Iris pigment epithelial cell (primary cell): ENCODE data around the gene PAWR.

ENCODE experiments used
- DNase-seq: peaks from one replicate; pipeline ENCODE4 v3.0.0-alpha.2; 2011; ENCODE audit warnings: low read depth

Gene PAWR, protein sequence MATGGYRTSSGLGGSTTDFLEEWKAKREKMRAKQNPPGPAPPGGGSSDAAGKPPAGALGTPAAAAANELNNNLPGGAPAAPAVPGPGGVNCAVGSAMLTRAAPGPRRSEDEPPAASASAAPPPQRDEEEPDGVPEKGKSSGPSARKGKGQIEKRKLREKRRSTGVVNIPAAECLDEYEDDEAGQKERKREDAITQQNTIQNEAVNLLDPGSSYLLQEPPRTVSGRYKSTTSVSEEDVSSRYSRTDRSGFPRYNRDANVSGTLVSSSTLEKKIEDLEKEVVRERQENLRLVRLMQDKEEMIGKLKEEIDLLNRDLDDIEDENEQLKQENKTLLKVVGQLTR

GRCh38 chr12:79690638-79691510, at the start of gene PAWR:
Gene PAWR, minus strand, starts transcription at chr12:79690964. Its CDS starts 720 bp downstream, at chr12:79690244.
- DNase-seq: peak; percentile 93

- DNase-seq: peak; percentile 62
These were observed 47.3 kb upstream of the PAWR start for GRCh38 chr12:79737875-79738718.

DNA sequence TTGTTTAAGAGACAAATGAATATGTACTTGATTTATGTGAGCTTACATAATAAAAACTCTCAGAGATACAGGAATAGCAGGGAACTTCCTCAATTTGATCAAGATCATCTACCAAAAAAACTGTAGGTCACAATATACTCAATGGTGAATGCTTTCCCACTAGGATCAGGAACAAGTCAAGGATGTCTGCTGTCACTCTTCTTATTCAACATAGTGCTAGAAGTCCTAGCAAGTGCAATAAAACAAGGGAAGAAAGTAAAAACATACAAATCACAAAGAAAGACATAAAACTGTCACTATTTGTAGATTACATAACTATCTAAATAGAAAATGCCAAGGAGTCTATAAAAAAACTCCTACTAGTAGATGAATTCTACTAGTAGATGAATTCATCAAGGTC, 41.9 kb upstream of the PAWR start:
- DNase-seq: no peak

- peak; percentile 85 for DNase-seq
These were observed 35.2 kb upstream of the PAWR start for GRCh38 chr12:79725987-79726386.

- DNase-seq: no peak
These were observed 26.2 kb upstream of the PAWR start for GRCh38 chr12:79717006-79717405.

DNA sequence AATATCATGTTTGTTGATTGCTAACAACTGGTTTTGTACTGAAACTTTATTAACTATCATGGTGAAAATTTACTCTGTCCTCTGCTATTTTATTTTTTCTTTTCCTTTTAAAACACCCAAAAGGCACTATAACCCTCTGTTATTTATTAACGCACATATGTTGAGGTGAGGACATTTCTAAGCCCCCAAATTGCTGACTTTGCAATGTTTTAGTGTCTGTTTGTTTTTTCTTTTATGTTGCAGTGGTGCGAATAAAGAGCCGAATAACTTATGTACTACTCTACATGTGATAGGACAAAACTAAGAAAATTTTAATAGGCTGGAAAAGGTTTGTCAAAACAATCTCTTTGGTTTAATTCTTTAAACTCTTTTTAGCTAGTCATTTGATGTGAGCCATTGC, 24.5 kb upstream of the PAWR start:
- DNase-seq: no peak

DNA sequence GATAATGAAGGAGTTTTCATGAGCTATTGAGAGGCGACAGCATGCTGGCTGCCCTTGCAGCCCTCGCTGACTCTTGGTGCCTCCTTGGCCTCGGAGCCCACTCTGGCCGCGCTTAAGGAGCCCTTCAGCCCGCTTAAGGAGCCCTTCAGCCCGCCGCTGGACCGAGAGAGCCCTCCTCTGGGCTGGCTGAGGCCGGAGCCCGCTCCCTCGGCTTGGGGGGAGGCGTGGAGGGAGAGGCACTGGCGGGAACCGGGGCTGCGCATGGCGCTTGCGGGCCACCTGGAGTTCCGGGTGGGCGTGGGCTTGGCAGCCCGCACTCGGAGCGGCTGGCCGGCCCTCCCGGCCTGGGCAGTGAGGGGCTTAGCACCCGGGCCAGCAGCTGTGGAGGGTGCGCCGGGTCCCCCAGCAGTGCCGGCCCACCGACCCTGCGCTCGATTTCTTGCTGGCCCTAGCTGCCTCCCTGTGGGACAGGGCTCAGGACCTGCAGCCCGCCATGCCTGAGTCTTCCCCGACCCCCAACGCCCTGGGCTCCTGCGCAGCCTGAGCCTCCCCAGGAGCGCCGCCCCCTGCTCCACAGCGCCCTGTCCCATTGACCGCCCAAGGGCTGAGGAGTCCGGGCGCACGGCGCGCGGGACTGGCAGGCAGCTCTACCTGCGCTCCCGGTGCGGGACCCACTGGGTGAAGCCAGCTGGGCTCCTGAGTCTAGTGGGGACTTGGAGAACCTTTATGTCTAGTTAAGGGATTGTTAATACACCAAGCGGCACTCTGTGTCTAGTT, 20.1 kb upstream of the PAWR start:
- DNase-seq: no peak

DNA sequence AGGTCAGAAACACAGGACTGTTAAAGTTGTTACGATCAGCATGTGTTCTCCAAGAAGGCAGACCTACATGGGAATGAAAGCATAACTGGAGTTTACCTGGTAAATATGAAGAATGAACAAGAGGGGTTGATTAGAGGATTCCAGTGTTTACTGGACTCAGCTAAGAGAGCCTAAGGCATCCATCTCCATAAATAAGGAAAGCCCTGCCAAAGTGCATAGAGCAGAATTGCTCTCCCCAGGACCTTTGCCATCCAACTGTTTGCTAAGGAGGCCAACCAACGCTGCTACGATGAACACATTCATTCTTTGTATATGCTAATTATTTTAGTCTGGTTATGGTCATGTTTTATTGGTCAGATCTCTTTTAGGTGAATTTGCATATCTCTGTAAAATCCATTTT, 17.1 kb upstream of the PAWR start:
- DNase-seq: no peak

DNA sequence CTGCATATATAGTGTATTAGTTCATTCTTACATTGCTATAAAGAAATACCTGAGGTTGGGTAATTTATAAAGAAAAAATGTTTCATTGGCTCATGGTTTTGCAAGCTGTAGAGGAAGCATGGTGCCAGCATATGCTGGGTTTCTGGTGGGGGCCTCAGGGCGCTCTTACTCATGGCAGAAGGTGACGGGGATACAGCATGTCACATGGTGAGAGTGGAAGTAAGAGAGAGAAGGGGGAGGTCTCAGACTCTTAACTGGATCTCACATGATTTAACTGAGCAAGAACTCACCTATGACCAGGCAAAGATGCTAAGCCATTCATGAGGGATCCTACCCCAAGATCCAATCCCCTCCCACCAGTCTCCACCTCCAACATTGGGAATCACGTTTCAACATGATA, 15.9 kb upstream of the PAWR start:
- no peak for DNase-seq

GRCh38 chr12:79706156-79706555, 15.4 kb upstream of the PAWR start:
- DNase-seq: no peak

DNA sequence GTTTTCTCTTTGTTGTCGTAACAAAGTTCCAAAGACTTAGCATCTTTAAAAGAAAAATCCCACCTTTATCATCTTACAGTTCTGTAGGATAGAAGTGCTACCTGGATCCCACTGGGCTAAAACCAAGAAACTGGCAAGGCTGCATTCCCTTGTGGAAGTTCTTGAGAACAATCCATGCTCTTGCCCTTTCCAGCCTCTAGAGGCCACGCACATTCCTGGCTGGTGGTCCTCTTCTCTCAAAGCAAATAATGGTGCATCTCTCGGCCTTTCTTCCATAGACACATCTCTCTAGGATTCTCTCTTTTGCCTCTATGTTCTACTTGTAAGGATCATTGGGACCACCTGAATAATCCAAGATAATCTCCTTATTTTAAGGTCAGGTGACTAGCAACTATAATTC, 8.2 kb upstream of the PAWR start:
- no peak for DNase-seq

- DNase-seq: no peak
These were observed 5.7 kb upstream of the PAWR start for GRCh38 chr12:79696416-79696815.

DNA sequence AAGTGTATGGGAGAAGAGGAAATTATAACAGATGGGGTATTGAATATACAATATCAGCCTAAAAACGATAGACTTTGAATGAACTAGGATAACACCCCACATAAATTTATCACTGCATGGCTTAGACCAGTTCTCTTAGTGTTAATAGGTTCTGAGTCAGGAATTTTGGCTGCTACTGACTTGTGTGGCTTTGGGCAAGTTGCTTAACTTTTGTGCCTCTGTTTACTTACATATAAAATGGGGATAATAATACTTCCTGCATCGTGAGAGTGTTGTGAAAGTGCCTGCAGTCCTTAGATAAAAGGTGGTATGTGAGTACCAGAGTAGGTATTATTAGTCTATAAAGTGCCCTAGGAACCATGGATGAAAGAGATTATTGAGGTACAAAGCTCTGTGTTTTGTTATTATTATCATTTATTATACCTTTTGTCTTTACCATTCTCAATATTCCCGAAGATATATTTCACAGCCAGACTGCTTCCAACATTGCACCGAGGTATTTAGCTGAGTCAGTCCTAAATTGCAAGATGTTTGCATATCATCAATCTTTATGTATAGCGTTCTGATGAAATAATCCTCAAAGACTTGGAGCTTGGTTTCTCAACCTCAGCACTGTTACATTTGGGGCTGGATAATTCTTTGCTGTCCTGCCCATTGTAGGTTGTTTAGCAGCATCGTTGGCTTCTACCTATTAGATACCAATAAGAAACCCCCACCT, 2.3 kb upstream of the PAWR start:
- peak; percentile 45 for DNase-seq

DNA sequence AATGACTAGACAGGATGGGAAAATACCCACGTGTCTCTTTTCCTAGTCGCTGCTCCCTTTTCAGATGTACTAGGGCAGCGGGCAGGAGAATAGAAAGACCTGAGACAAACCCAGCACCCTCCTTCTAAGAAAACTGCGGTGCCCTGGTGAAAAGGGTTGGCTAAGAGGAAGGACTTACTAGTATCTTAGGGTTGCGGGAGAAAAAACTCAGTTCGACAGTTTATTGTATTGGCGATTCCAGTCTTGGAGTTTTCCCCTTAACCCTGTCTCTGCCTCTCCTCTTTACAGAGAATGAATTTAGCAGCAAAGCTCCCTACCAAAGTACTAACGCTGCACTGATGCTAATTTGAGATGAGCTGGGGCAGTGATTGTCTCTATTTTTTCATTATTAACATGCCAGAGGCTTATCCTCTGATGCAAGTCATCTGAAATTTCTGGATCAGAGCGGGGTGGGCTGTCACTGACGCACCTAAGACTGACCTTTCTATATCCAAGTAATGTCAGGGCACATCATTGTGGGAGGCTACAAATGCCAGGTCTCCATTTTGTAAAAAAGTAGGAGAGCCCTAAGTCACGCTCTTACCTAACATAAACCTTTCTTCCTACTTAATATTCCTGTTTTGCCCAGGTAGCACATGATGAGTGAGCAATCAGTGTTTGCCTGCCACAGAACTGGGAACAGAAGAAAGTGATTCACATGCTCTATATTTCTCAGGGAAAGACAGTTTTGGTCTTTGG, 916 bp upstream of the PAWR start:
- DNase-seq: peak; percentile 45

DNA sequence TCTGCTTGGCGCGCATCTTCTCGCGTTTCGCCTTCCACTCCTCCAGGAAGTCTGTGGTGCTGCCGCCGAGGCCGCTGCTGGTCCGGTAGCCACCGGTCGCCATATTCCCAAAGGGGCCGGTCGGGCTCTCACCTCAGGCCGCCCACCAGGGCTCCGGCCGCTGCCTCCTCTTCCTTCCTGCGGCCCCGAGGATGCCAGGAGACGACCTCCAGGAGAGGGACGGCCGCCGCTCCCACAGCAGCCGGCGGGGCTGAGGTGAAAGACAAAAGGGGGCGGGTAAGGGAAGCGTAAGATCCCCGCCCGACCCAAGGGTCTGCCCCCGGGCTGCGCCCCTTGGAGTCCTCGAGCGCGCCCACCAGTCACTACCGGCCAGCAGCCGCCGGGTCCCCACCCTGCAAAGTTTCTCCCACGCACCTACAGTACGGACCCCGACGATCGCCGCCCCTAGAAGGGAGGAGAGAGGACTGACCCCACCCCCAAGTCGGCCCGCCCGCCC, 574 bp downstream of the PAWR start:
- DNase-seq: peak; percentile 32

DNA sequence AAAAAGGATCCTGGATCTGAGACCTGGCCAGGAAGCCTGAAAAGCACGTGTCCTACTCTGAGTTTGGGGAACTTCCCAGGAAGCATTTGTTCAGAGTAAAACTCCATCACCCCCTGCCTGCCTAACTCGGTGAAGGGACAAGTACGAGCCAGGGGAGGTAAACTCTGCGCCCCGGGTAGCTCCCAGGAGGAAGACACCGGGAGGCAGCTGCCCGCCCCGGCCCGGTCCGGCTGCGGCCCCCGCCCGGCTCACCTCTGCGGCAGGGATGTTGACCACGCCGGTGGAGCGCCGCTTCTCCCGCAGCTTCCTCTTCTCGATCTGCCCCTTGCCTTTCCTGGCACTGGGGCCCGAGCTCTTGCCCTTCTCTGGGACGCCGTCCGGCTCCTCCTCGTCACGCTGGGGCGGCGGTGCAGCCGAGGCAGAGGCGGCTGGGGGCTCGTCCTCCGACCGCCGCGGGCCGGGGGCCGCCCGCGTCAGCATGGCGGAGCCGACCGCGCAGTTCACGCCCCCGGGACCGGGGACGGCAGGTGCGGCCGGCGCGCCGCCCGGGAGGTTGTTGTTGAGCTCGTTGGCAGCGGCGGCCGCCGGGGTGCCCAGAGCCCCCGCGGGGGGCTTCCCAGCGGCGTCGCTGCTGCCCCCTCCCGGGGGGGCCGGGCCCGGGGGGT, 1.2 kb downstream of the PAWR start:
- peak; percentile 74 for DNase-seq

GRCh38 chr12:79689061-79689476, 1.7 kb downstream of the PAWR start:
- DNase-seq: no peak

GRCh38 chr12:79688376-79689060, 2.2 kb downstream of the PAWR start:
- peak; percentile 16 for DNase-seq
